KOPT-K1 (cell line): ENCODE measurements around the gene CACNA1D.
"Not testable (repeated sequence)": the region's sequence is repeated elsewhere in the genome, so short reads cannot be mapped to it uniquely, and the experiment has no call there.

ENCODE experiments used
- H3K27ac ChIP-seq: fragments of 200-600 bp; sonication (generic); 2 replicates; pipeline ENCODE4 v1.5.1; 2016; ENCODE audit warnings: antibody characterized with exemption, mild to moderate bottlenecking, low read depth, low read length; ENCODE audit not compliant: poor library complexity, severe bottlenecking
- H3K36me3 ChIP-seq: fragments of 200-600 bp; sonication (generic); 2 replicates; pipeline ENCODE4 v1.5.1; 2017; ENCODE audit warnings: antibody characterized with exemption, mild to moderate bottlenecking, low read length, moderate library complexity; ENCODE audit not compliant: insufficient read depth
- H3K9me3 ChIP-seq: fragments of 200-600 bp; sonication (generic); 2 replicates; pipeline ENCODE4 v1.5.1; 2017; ENCODE audit warnings: antibody characterized with exemption, low read length, mild to moderate bottlenecking; ENCODE audit not compliant: insufficient read depth, poor library complexity, severe bottlenecking

Gene CACNA1D

GRCh38 chr3:53566461-53567145, 72.2 kb downstream of the CACNA1D start:
- Histone ChIP-seq H3K27ac (no peak overlapping the region), H3K36me3 (no peaks in the 10 kb centered on the region), H3K9me3 (no peaks in the 10 kb centered on the region)

GRCh38 chr3:53570081-53570480, 75.7 kb downstream of the CACNA1D start:
- H3K36me3 ChIP-seq = no peaks in the 10 kb centered on the region
- no peaks in the 10 kb centered on the region for H3K9me3 ChIP-seq
- H3K27ac ChIP-seq = no peak overlapping the region

GRCh38 chr3:53570709-53571108, 76.3 kb downstream of the CACNA1D start:
- Histone ChIP-seq H3K9me3 (no peaks in the 10 kb centered on the region), H3K36me3 (no peaks in the 10 kb centered on the region), H3K27ac (no peak overlapping the region)

- H3K27ac ChIP-seq = no peak overlapping the region
- H3K36me3 ChIP-seq = no peaks in the 10 kb centered on the region
- H3K9me3 ChIP-seq = no peaks in the 10 kb centered on the region
These were observed 76.9 kb downstream of the CACNA1D start for GRCh38 chr3:53571264-53571663.

DNA sequence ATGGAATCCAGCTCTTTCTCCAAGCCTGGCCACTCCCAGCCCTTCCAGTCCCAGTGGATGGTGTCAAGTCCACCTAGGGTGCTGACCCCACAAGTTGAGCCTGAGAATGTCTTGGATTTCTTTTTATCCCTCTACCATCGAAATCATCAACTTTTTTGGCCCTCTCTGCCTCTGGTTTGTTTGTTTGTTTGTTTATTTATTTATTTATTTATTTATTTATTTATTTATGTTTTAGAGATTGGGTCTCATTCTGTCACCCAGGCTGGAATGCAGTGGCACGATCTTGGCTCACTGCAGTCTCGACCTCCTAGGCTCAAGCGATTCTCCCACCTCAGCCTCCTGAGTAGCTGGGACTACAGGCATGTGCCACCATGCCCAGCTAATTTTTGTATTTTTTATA, 77.8 kb downstream of the CACNA1D start:
- not testable (repeated sequence) for H3K36me3 ChIP-seq, H3K9me3 ChIP-seq, H3K27ac ChIP-seq

- H3K27ac ChIP-seq = no peak overlapping the region
- no peaks in the 10 kb centered on the region for H3K9me3 ChIP-seq
- H3K36me3 ChIP-seq = no peaks in the 10 kb centered on the region
These were observed 83.1 kb downstream of the CACNA1D start for GRCh38 chr3:53577506-53577905.

- Histone ChIP-seq H3K27ac (no peak overlapping the region), H3K9me3 (no peaks in the 10 kb centered on the region)
These were observed 85.2 kb downstream of the CACNA1D start for GRCh38 chr3:53579636-53580035.

GRCh38 chr3:53581671-53582070, 87.3 kb downstream of the CACNA1D start:
- Histone ChIP-seq H3K9me3 (no peaks in the 10 kb centered on the region), H3K36me3 (no peaks in the 10 kb centered on the region), H3K27ac (no peak overlapping the region)

More at GRCh38 chr3:53579636-53580035, 85.2 kb downstream of the CACNA1D start:
- H3K36me3 ChIP-seq = no peaks in the 10 kb centered on the region

GRCh38 chr3:53583161-53583690, 88.8 kb downstream of the CACNA1D start:
- no peak overlapping the region for H3K27ac ChIP-seq

GRCh38 chr3:53585049-53585448, 90.6 kb downstream of the CACNA1D start:
- H3K27ac ChIP-seq = no peak overlapping the region
- H3K36me3 ChIP-seq = no peaks in the 10 kb centered on the region
- no peaks in the 10 kb centered on the region for H3K9me3 ChIP-seq

More at GRCh38 chr3:53583161-53583690, 88.8 kb downstream of the CACNA1D start:
- Histone ChIP-seq H3K36me3 (no peaks in the 10 kb centered on the region), H3K9me3 (no peaks in the 10 kb centered on the region)

DNA sequence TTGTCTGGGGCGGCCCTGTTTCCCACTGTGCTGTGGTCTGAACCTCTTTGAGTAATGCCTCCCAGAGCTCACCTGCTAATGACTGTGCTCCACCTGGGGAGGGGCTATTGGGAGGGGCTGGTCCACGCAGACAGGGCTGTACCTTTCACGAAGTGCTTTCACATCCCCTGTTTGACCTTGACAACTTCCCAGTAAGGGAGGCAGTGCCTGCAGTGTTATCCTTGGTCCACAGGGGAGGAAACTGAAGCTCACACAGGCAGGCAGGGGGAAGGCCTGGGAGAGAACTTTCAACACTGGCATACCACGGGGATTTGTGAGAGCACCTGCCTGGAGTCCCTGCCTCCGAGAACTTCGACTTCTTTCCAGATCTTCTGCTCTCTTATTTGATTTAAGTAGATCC, 91.2 kb downstream of the CACNA1D start:
- H3K9me3 ChIP-seq = no peaks in the 10 kb centered on the region
- H3K27ac ChIP-seq = no peak overlapping the region
- no peaks in the 10 kb centered on the region for H3K36me3 ChIP-seq

DNA sequence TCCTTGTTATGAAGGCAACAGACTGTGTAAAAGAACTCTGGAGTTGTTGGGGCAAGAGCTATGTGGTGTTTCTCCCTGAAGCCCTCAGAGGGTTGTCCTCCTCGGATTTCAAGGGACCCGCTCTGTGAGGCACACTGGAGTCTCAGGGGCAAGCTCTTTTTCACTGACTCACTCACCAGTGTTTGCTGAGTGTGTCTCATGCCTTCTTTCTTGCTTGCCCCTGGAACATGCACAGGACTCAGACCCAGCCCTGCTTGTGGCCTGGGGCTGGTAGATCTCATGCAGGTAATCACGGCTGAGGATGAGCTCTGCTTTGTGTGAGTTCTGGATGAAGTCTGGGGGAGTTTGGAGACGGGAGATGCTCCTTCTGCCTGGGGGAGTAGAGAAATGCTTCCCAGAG, 93.7 kb downstream of the CACNA1D start:
- H3K36me3 ChIP-seq = no peaks in the 10 kb centered on the region
- H3K27ac ChIP-seq = no peak overlapping the region
- H3K9me3 ChIP-seq = no peaks in the 10 kb centered on the region

DNA sequence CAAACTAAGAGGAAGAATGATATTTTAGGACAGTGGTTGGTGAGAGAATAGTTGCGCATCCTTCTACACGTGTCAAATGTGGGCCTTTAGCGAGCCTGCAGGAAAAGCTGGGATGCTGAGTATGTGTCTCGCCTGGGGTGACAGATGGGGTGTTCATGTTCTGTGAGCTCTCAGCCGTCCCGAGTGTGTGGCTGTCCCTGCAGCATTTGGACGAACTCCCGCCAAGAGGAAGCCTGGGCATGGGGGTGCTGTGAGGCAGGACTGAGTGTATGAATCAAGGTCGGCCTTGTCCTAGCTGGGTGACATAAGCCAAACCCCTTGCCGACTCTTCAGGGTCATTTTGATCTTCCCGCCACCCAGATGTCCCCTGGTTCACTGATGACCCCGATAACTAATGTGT, 94.8 kb downstream of the CACNA1D start:
- H3K36me3 ChIP-seq = no peaks in the 10 kb centered on the region
- H3K27ac ChIP-seq = no peak overlapping the region
- no peaks in the 10 kb centered on the region for H3K9me3 ChIP-seq

DNA sequence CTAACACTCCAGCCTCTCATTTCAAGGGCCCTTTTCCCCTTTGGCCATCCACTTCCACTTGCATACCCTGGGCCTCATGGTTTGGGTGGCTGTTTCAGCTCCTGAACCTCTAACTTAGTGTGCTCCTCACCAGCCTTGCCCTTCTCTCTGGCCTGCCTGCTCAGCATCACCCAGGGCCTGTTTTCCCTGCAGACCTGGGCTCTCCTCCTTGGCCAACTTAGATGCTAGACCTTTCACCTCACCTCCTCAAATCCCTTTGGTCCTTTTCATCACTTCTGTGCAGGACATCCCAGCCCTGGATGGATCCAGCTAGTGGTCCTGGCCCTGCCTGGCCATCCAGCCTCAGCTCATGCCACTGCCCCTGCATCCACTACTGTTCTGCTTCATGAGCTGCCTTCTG, 95.4 kb downstream of the CACNA1D start:
- H3K27ac ChIP-seq = no peak overlapping the region
- H3K9me3 ChIP-seq = no peaks in the 10 kb centered on the region
- H3K36me3 ChIP-seq = no peaks in the 10 kb centered on the region

DNA sequence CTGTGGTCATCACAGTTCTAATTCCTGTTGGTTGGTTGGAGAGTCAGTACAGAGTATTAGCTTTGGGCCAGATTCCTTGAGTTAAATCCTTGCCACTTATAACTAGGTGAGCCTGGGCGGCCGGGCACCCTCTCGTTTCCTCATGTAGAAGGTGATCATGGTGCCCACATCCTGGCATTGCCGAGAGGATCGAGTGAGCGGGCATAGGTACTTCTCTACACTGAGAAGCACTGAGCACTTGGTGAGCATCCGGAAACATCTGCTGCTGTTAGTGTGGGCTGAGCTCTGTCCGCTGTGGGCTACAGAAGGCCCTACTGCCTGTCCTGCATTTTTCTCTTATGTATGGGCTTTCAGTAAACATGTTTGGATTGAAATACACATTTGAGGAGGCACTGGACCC, 96.2 kb downstream of the CACNA1D start:
- Histone ChIP-seq H3K27ac (no peak overlapping the region), H3K36me3 (no peaks in the 10 kb centered on the region), H3K9me3 (no peaks in the 10 kb centered on the region)

DNA sequence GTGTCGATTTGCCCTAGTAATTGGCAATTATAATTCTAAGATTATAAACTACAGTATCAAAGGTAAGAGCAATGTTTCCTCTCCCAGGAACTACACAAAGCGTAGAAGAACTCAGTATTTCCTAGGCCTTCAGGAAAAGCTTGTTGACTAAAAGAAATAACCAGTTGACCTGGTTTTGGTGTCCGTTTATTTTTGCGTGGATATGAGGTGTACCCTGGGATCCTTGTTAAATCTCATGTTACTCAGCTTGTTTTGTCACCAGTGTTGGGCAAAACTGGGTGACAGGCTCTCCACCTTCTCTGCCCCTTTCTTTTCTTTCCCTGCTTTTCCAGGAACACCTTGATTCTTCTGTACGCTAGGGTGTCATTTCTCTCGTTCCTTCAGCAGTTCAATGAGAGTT, 97.2 kb downstream of the CACNA1D start:
- Histone ChIP-seq H3K9me3 (no peaks in the 10 kb centered on the region), H3K27ac (no peak overlapping the region), H3K36me3 (no peaks in the 10 kb centered on the region)
